H1 (cell line): ENCODE results near the gene DIPK1C. TPM values are rescaled to one million over a fixed set of nuclear protein-coding genes. Genes with fewer than 3 reads are reported as not detected.

Experiments used
- BCL11A ChIP-seq, 2 experiments: IDR thresholded peaks; one replicate each; pipeline ENCODE4 v1.6.1; 2011; ENCODE audit warnings: low read depth in 2 of 2, low read length in 2 of 2, mild to moderate bottlenecking in 2 of 2
- CHD2 ChIP-seq: IDR thresholded peaks from 2 replicates; pipeline ENCODE4 v1.6.1; 2012; ENCODE audit warnings: low read length, improper control_type of control experiment
- GABPA ChIP-seq: IDR thresholded peaks from 2 replicates; pipeline ENCODE4 v1.6.1; 2011; ENCODE audit warnings: mild to moderate bottlenecking, low read length, moderate library complexity, borderline replicate concordance; ENCODE audit not compliant: insufficient read depth
- MAFK ChIP-seq: IDR thresholded peaks from 2 replicates; pipeline ENCODE4 v1.6.1; 2012; ENCODE audit warnings: low read depth, mild to moderate bottlenecking, improper control_type of control experiment, low read length
- POU5F1 ChIP-seq: IDR thresholded peaks from 2 replicates; pipeline ENCODE4 v1.6.1; 2011; ENCODE audit warnings: low read depth, mild to moderate bottlenecking, low read length, moderate library complexity
- SIRT6 ChIP-seq: IDR thresholded peaks from one replicate; pipeline ENCODE4 v1.7.1; 2012; ENCODE audit warnings: low read length, inconsistent platforms
- TAF1 ChIP-seq: IDR thresholded peaks from 2 replicates; pipeline ENCODE4 v1.6.1; 2011; ENCODE audit warnings: mild to moderate bottlenecking, low read depth, low read length
- polyA plus RNA-seq, 7 experiments: library from polyadenylated mRNA; depleted of rRNA in 3 of 7; stranded (reverse) in 5 of 7; unstranded in 2 of 7; fragments of >200 nt in 5 of 7; fragments of 200-250 nt in 2 of 7; gene quantifications; 1 replicate in 5 of 7; 2 replicates in 1 of 7; 4 replicates in 1 of 7; pipeline versions ENCODE4 v1.2.1 to v1.2.3, GENCODE V29; 2011 to 2013; ENCODE audit warnings: missing spikeins in 2 of 7, mixed read lengths in 2 of 7
- total RNA-seq: library from RNA; stranded (reverse); fragmentation: NEBNext Ultra II Directional; extraction: Animal tissue kit (Norgen Biotek cat#: 25700); gene quantifications from 2 replicates; pipeline ENCODE4 v1.2.1, GENCODE V29; 2021

The DIPK1C gene
- total and polyA plus RNA-seq, 2 of the 8 experiments (the other 6 are each of a cell fraction or from before 2014, with no cell fraction given): 0.08 TPM; not detected in 1

- TF ChIP-seq MAFK (no peak), BCL11A (IDR thresholded peaks at IDR 0.05; ENCODE audit: low read depth in 2 of 2, low read length in 2 of 2) (no peak), GABPA (no peak), SIRT6 (no peak), TAF1 (no peak), CHD2 (no peak), POU5F1 (no peak)
Observed at GRCh38 chr18:74387383-74387782, 69.7 kb downstream of the DIPK1C start (continued).

Other genes starting within 250 kb of the DIPK1C start
- 153 and 154 TPM in 2 replicates for gene CYB5A, start 165.3 kb downstream of the DIPK1C start, total RNA-seq
- 186 and 195 TPM in 2 replicates for gene CYB5A, start 165.3 kb downstream of the DIPK1C start, polyA plus RNA-seq (2011; rRNA removed)
- gene C18orf63, start 141.5 kb downstream of the DIPK1C start, total RNA-seq: not detected in 2 replicates
- not detected in 2 replicates for gene C18orf63, start 141.5 kb downstream of the DIPK1C start, polyA plus RNA-seq (2011; rRNA removed)
- gene CNDP2, start 39.1 kb upstream of the DIPK1C start, total RNA-seq: 243 TPM in 2 replicates
- gene CNDP2, start 39.1 kb upstream of the DIPK1C start, polyA plus RNA-seq (2011; rRNA removed): 71.8 and 95.6 TPM in 2 replicates
- gene CNDP1, start 77.2 kb upstream of the DIPK1C start, total RNA-seq: not detected in 2 replicates
- 0.08 and 0.09 TPM in 2 replicates for gene CNDP1, start 77.2 kb upstream of the DIPK1C start, polyA plus RNA-seq (2011; rRNA removed)
- 6.2 and 6.8 TPM in 2 replicates for gene ZNF407, start 140.6 kb upstream of the DIPK1C start, total RNA-seq
- gene ZNF407, start 140.6 kb upstream of the DIPK1C start, polyA plus RNA-seq (2011; rRNA removed): 1.5 TPM in 2 replicates